Measurements from ENCODE around the gene AQP12B.

AQP12B gene

GRCh38 chr2:240722376-240722775 is 39.7 kb upstream of the AQP12B start:
- no peak for TF ChIP-seq GATA2 (IDR thresholded peaks at IDR 0.05; ENCODE audit: low read depth, low read length)
- no peak for TF ChIP-seq GATA3 (IDR thresholded peaks at IDR 0.05; ENCODE audit: low read depth, low read length)

- TF ChIP-seq GATA3 (IDR thresholded peaks at IDR 0.05; ENCODE audit: low read depth, low read length): no peak
- TF ChIP-seq GATA2 (IDR thresholded peaks at IDR 0.05; ENCODE audit: low read depth, low read length): no peak
Observed at GRCh38 chr2:240721596-240722180, 39.0 kb upstream of the AQP12B start.

- TF ChIP-seq GATA2 (IDR thresholded peaks at IDR 0.05; ENCODE audit: low read depth, low read length): no peak
- TF ChIP-seq GATA3 (IDR thresholded peaks at IDR 0.05; ENCODE audit: low read depth, low read length): no peak
Observed at GRCh38 chr2:240720686-240721595, 38.3 kb upstream of the AQP12B start.

DNA sequence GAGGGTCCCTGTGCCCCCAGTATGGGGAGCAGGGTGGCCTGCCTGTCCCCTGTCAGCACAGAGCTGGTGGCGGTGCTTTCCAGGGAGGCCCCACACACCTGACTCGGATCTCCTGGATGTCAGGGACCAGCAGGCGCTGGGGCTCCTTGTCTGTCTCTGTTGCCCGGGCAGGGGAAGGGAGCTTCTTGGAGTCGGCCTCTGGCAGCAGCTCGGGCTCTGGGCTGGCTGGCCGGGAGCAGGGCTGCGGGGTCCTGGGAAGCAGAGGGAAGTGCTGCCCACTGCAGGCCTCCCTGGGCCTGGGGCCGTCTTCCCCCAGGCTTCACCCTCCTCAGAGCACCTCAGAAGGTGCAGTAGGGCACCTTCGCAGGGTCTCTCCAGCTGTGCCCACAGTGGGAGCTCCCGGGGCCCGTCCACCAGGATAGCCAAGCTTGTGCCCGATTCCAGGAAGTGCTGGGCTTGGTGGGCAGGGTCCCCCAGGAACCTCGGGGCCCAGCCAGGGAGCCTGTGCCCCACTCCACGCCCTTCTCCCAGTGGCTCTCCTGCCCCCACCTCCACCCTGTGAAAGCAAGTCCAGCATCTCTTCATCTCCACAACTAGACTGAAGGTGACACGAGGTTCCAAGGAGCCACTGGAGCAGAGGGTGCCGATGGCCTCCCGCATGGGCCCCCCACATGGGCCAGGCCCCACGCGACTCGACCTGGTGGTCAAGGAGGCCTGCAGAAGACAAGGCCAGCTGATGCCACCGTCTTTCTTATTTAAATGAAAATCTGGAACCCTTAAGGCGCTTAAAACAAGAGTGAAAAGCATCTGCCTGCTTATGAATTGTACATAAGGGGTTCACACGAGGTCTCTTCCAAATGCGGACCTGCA is 37.2 kb upstream of the AQP12B start:
- TF ChIP-seq GATA3 (IDR thresholded peaks at IDR 0.05; ENCODE audit: low read depth, low read length) (no peak), GATA2 (IDR thresholded peaks at IDR 0.05; ENCODE audit: low read depth, low read length) (no peak)

DNA sequence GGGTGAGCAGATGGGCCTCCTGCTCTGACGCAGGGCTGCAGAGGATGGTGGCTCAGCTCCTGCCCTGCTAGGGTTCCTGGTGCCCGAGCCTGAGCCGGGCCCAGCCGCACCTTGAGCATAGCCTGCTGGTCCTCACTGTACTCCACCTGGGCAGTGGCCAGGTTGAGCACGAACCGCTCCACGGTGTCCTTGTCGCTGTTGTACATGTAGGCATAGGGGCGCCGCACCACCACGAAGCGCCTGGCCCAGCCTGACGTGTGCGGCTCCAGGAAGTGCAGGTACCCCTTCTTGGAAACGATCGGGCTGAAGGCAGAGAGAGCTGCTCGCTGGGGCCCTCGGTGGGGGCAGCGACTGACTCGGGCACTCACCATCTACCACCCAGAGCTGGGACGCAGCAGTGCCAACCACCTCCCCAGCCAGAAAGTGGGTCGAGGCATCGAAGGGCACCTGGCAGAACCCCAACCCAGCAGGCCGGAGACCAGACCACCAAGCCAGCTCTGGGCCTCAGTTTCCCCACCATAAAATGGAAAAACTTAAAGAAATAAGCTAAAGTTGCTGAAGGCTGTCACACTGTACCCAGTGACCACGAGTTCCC is 36.3 kb upstream of the AQP12B start:
- no peak for TF ChIP-seq GATA2 (IDR thresholded peaks at IDR 0.05; ENCODE audit: low read depth, low read length)
- TF ChIP-seq GATA3 (IDR thresholded peaks at IDR 0.05; ENCODE audit: low read depth, low read length): no peak

GRCh38 chr2:240717681-240718581 is 35.2 kb upstream of the AQP12B start:
- TF ChIP-seq GATA2 (IDR thresholded peaks at IDR 0.05; ENCODE audit: low read depth, low read length): no peak
- no peak for TF ChIP-seq GATA3 (IDR thresholded peaks at IDR 0.05; ENCODE audit: low read depth, low read length)

GRCh38 chr2:240717181-240717641 is 34.5 kb upstream of the AQP12B start:
- no peak for TF ChIP-seq GATA3 (IDR thresholded peaks at IDR 0.05; ENCODE audit: low read depth, low read length)
- TF ChIP-seq GATA2 (IDR thresholded peaks at IDR 0.05; ENCODE audit: low read depth, low read length): no peak

- no peak for TF ChIP-seq GATA2 (IDR thresholded peaks at IDR 0.05; ENCODE audit: low read depth, low read length)
Observed at GRCh38 chr2:240716130-240716798, 33.6 kb upstream of the AQP12B start.

GRCh38 chr2:240714747-240715725 is 32.4 kb upstream of the AQP12B start:
- TF ChIP-seq GATA3 (IDR thresholded peaks at IDR 0.05; ENCODE audit: low read depth, low read length): no peak
- no peak for TF ChIP-seq GATA2 (IDR thresholded peaks at IDR 0.05; ENCODE audit: low read depth, low read length)

- TF ChIP-seq GATA2 (IDR thresholded peaks at IDR 0.05; ENCODE audit: low read depth, low read length) (no peak), GATA3 (IDR thresholded peaks at IDR 0.05; ENCODE audit: low read depth, low read length) (no peak)
Observed at GRCh38 chr2:240713928-240714746, 31.5 kb upstream of the AQP12B start.

Measured in SH-SY5Y (cell line).